Neutrophil (primary cell): Measurements from ENCODE around the gene OR4D5.

ENCODE experiments used
- H3K27ac ChIP-seq: fragments of 200-600 bp; sonication (generic); 2 replicates; pipeline ENCODE4 v1.5.1; 2016; ENCODE audit warnings: mild to moderate bottlenecking, moderate library complexity
- H3K27me3 ChIP-seq: fragments of 200-600 bp; sonication (generic); 2 replicates; pipeline ENCODE4 v1.6.0; 2016; ENCODE audit warnings: mild to moderate bottlenecking
- H3K36me3 ChIP-seq: fragments of 200-600 bp; sonication (generic); 2 replicates; pipeline ENCODE4 v1.5.1; 2017
- H3K4me1 ChIP-seq, 2 experiments: fragments of 200-600 bp in 1 of 2; sonication (generic) in 1 of 2; 1 replicate in 1 of 2; 2 replicates in 1 of 2; pipeline versions ENCODE4 v1.5.1 to v1.6.1; 2013 to 2016; ENCODE audit warnings: low read depth in 1 of 2, low read length in 1 of 2, mild to moderate bottlenecking in 1 of 2, moderate library complexity in 1 of 2; ENCODE audit not compliant: control insufficient read depth in 1 of 2, insufficient read depth in 1 of 2
- H3K4me3 ChIP-seq, 2 experiments: fragments of 200-600 bp in 1 of 2; sonication (generic) in 1 of 2; 1 replicate in 1 of 2; 2 replicates in 1 of 2; pipeline ENCODE4 v1.5.1; 2013 to 2016; ENCODE audit warnings: low read depth in 1 of 2, low read length in 1 of 2, mild to moderate bottlenecking in 1 of 2, moderate library complexity in 1 of 2
- H3K9me3 ChIP-seq: fragments of 200-600 bp; sonication (generic); 2 replicates; pipeline ENCODE4 v1.5.1; 2016
- TF ChIP-seq, protein P1 (sequence below): fragments of 200-600 bp; sonication (generic); IDR thresholded peaks from 2 replicates; pipeline ENCODE4 v1.5.1; 2016; ENCODE audit warnings: antibody characterized with exemption

Gene OR4D5

GRCh38 chr11:123905826-123906225 is 33.6 kb upstream of the OR4D5 start:
- Histone ChIP-seq H3K9me3 (no peaks in the 10 kb centered on the region), H3K4me3 (no peak overlapping the region), H3K36me3 (no peaks in the 10 kb centered on the region), H3K27me3 (no peaks in the 10 kb centered on the region), H3K27ac (no peak overlapping the region), H3K4me1 (no peaks in the 10 kb centered on the region)
- TF ChIP-seq, protein P1, sequence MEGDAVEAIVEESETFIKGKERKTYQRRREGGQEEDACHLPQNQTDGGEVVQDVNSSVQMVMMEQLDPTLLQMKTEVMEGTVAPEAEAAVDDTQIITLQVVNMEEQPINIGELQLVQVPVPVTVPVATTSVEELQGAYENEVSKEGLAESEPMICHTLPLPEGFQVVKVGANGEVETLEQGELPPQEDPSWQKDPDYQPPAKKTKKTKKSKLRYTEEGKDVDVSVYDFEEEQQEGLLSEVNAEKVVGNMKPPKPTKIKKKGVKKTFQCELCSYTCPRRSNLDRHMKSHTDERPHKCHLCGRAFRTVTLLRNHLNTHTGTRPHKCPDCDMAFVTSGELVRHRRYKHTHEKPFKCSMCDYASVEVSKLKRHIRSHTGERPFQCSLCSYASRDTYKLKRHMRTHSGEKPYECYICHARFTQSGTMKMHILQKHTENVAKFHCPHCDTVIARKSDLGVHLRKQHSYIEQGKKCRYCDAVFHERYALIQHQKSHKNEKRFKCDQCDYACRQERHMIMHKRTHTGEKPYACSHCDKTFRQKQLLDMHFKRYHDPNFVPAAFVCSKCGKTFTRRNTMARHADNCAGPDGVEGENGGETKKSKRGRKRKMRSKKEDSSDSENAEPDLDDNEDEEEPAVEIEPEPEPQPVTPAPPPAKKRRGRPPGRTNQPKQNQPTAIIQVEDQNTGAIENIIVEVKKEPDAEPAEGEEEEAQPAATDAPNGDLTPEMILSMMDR = no peak

- H3K4me3 ChIP-seq = no peak overlapping the region
- TF ChIP-seq, protein P1 = no peak
- H3K4me1 ChIP-seq = no peaks in the 10 kb centered on the region
- H3K36me3 ChIP-seq = no peaks in the 10 kb centered on the region
- no peak overlapping the region for H3K27ac ChIP-seq
- H3K9me3 ChIP-seq = no peaks in the 10 kb centered on the region
- no peaks in the 10 kb centered on the region for H3K27me3 ChIP-seq
Observed at GRCh38 chr11:123920943-123921342, 18.5 kb upstream of the OR4D5 start.

GRCh38 chr11:123924027-123924426 is 15.4 kb upstream of the OR4D5 start:
- Histone ChIP-seq H3K4me1 (no peaks in the 10 kb centered on the region), H3K4me3 (no peak overlapping the region), H3K27ac (no peak overlapping the region), H3K27me3 (no peaks in the 10 kb centered on the region), H3K36me3 (no peaks in the 10 kb centered on the region), H3K9me3 (no peaks in the 10 kb centered on the region)
- TF ChIP-seq, protein P1 = no peak

DNA sequence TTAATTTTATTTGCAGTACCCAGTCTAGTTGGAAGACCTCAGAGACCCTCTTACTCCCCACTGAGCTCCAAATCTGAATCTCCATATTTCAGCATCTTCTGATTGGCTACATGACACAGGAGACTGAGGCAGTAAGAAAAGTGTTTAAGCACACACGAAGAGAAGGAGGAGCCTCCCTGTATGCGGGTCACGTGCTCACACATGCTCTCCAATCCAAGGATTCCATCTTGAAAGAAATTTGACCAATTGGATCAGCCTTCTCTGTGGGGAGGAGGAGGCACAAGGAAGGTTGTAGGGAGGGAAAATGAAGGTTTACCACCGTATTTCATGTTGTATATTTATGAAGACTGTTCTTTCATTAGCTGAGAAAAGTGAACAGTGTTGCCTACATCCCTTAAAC is 3.0 kb downstream of the OR4D5 start:
- Histone ChIP-seq H3K27ac (no peak overlapping the region), H3K9me3 (no peaks in the 10 kb centered on the region), H3K27me3 (no peaks in the 10 kb centered on the region), H3K4me1 (no peaks in the 10 kb centered on the region), H3K36me3 (no peaks in the 10 kb centered on the region), H3K4me3 (no peak overlapping the region)
- TF ChIP-seq, protein P1 = no peak

- Histone ChIP-seq H3K36me3 (no peaks in the 10 kb centered on the region), H3K4me1 (no peaks in the 10 kb centered on the region), H3K9me3 (no peaks in the 10 kb centered on the region), H3K27me3 (no peaks in the 10 kb centered on the region), H3K4me3 (no peak within 1 kb of the TSS), H3K27ac (no peak within 1 kb of the TSS)
- TF ChIP-seq, protein P1 = no peak
Observed at GRCh38 chr11:123943738-123944137, 4.3 kb downstream of the OR4D5 start, which contains the start of gene OR6T1. Gene OR6T1, minus strand, starts transcription at chr11:123943838. Its CDS starts 0 bp downstream, at chr11:123943838.

DNA sequence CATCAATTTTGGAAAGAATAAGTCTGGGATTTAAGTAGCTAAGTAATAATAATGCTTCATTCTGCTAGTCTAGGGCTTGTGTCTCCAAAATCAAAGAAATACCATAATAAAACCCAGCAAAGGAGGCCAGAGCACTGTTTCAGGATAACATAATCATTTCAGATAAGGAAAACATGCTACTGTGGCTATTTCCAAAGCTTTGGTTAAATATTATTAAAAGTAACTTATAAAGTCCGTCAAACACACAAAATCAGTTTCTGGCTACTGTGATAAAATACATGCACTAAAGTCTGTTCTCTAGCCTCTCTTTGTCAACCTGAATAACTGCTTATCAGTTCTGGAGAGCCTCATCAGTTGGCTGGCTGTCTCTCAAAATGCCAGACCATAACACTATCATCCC is 5.7 kb downstream of the OR4D5 start:
- Histone ChIP-seq H3K27ac (no peak overlapping the region), H3K9me3 (no peaks in the 10 kb centered on the region), H3K27me3 (no peaks in the 10 kb centered on the region), H3K36me3 (no peaks in the 10 kb centered on the region), H3K4me3 (no peak overlapping the region), H3K4me1 (no peaks in the 10 kb centered on the region)
- TF ChIP-seq, protein P1 = no peak
